LNCaP clone FGC (cell line): ENCODE results near the gene PCGF2.
A peak's percentile ranks its signal among the peaks of the same experiment; 100 is the strongest.
"Not testable (repeated sequence)": the region's sequence is repeated elsewhere in the genome, so short reads cannot be mapped to it uniquely, and the experiment has no call there.

Source experiments
- DNase-seq: peaks from one replicate; pipeline ENCODE4 v3.0.0-alpha.2; 2011; ENCODE audit warnings: low read depth
- H3K4me3 ChIP-seq: 2 replicates; pipeline ENCODE4 v1.5.1; 2011; ENCODE audit warnings: mild to moderate bottlenecking, low read depth, low read length, control low read depth
- TF ChIP-seq, protein P1 (sequence below): IDR thresholded peaks from 2 replicates; pipeline ENCODE4 v1.5.1; 2012; ENCODE audit warnings: mild to moderate bottlenecking; ENCODE audit not compliant: control insufficient read depth, insufficient read depth; ENCODE audit errors: extremely low read depth

The PCGF2 gene

DNA sequence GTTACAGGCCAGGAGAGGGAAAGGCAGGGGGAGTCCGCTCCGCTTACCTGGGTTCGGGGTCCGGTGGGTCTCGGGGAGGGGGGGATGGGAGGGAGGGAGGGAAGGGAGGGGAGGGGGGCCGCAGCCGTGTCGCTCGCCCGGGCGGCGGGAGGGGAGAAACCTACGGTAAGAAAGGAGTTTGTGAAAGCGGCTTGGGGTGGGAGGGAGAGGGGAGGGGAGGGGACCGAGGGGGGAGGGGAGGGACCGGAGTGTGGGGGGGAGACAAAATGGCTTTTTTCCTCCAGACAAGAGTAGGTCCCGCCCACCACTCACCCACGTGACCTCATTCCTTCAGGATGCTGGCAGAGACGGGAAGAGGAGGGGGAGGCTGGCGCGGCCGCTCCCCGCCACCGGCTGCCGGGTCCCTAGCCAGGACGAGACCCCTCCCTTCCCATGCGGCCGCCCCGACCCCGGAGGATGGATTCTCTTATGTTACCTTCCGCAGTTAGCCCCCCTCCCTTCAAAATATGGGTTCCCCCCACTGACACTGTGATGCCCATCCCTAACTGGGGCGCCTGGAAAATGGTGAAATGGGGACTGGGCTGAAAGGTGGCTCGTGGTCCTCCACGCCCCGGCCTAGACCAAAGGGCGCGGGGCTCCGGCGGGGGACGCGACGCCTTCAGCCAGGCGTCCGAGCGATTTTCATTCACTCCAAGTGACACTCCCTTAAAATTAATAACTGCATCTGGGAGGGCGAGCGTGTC is at the start of gene PCGF2:
PCGF2 (minus strand) TSS at position 188 of the 743 bp plus-strand sequence. CDS start 7,934 bp downstream, outside the sequence.
- TF ChIP-seq, protein P1, sequence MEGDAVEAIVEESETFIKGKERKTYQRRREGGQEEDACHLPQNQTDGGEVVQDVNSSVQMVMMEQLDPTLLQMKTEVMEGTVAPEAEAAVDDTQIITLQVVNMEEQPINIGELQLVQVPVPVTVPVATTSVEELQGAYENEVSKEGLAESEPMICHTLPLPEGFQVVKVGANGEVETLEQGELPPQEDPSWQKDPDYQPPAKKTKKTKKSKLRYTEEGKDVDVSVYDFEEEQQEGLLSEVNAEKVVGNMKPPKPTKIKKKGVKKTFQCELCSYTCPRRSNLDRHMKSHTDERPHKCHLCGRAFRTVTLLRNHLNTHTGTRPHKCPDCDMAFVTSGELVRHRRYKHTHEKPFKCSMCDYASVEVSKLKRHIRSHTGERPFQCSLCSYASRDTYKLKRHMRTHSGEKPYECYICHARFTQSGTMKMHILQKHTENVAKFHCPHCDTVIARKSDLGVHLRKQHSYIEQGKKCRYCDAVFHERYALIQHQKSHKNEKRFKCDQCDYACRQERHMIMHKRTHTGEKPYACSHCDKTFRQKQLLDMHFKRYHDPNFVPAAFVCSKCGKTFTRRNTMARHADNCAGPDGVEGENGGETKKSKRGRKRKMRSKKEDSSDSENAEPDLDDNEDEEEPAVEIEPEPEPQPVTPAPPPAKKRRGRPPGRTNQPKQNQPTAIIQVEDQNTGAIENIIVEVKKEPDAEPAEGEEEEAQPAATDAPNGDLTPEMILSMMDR = no peak
- DNase-seq = peak; percentile 74

DNA sequence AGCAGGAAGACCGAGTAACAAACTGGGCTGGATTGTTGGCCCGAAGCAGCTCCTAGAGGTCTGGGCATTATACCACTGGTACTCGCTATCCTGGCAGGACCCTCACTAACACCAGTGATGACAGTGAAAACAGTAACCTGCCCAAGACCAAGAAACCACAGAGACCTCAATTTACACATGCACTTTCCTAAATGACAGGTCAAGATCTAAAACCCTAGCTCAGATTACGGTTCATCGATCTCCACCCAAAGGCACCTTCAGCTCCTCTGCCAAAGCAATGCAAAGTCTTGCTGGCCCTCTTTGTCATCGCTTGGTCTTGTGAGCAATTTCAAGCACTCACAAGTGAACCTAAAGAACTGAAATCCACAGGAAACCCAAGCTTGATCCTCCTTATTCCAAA is 49.7 kb upstream of the PCGF2 start:
- DNase-seq = no peak
- peak overlapping the region; percentile 84 for H3K4me3 ChIP-seq
- TF ChIP-seq, protein P1 = no peak

More for the DNA sequence above, at the start of gene PCGF2:
- peak within 1 kb of the TSS; percentile 99 for H3K4me3 ChIP-seq

DNA sequence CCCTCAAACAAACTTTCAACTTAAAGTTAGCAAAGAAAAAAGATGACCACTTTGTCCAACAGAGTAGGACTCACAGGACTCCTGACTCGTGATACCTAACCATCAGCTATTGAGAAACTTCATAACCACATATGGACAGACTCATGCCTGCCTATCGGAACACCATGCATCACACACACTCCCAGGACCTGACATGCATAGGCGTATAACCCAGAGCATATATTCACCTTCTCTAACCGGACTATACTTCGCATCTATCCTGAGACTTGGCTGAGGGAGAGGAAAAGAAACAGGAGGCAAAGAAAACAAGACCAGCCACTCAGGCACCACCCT is 49.0 kb upstream of the PCGF2 start:
- H3K4me3 ChIP-seq = no peak overlapping the region
- TF ChIP-seq, protein P1 = no peak
- no peak for DNase-seq

DNA sequence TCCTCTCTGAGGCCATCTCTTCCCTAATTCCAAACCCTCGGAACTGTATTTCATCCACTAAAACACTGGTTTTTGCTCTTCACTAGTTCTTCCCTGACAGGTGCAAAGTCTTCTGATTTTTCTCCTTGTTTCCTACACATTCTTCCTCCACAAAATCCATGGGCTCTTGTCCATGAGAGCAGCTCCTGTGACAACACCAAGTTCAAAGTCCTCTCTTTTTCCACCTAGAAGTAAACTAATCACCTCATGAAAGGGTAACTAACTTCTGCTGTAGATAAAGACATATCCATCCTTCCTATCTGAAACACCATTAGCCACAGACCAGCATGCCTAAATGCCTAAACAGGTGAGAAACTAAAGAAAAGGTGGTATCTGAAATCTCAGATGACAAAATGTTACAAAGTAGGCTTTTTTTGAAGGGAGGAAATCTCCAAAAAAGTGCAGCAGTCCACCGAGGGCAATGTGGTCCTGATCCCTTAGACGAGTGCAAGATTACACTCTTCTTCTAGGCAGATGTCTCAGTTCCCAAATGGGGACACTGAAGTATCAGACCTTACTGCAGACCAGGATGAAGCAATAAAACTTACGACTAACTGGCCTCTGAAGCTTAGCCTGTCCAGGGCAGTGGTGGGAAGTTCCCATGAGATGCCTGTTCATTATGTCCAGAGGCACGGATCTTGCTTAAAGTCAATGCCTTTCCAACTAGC is 48.5 kb upstream of the PCGF2 start:
- DNase-seq = no peak
- no peak overlapping the region for H3K4me3 ChIP-seq
- TF ChIP-seq, protein P1 = no peak

DNA sequence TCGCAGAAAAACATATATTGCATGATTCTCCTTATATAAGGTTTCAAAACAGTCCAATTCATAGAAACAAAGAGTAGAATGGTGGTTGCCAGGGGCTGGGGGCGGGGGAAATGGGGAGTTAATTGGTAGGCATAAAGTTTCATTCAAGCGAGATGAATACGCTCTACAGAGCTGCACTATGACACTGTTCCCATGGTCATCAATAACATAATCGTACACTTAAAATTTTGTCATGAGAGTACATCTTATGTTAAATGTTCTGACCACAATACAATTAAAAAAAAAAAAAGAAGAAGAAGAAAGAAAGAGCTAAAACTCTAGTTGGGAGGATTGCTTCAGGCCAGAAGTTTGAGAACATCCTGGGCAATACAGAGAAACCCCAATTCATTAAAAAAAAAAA is 46.1 kb upstream of the PCGF2 start:
- no peak for DNase-seq
- no peak overlapping the region for H3K4me3 ChIP-seq
- TF ChIP-seq, protein P1 = no peak

DNA sequence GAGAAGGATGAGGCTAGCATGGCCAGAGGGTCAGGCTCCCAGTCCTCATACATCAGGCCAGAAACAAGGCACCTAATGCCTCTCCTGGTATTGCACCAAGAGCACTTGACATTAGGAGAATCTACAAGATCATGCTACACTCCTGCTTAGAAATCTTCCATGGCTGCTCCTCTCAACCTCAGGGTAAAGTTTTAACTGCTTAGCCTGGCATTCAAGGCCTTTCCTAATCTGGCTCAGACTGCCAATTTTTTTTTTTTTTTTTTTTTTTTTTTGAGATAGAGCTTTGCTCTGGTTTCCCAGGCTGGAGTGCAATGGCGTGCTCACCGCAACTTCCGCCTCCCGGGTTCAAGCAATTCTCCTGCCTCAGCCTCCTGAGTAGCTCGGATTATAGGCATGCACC is 43.0 kb upstream of the PCGF2 start:
- H3K4me3 ChIP-seq = no peak overlapping the region
- DNase-seq = no peak
- TF ChIP-seq, protein P1 = no peak

DNA sequence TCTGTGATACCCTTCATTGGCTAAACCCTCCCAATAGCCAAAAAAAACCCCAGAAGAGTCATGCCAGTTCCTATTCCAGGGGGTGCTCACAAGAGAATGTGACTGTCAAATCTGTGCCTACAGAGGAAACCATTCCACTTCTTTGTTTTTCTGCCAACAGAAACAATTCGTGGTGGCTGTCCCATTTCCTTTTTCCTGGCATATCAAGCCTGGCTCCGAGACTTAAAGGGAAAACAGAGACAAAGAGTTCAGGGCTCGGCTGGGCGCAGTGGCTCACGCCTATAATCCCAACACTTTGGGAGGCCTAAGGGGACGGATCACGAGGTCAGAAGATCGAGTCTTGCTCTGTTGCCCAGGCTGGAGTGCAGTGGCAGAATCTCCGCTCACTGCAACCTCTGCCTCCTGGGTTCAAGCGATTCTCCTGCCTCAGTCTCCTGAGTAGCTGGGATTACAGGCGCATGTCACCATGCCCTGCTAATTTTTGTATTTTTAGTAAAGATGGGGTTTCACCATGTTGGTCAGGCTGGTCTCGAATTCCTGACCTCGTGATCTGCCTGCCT is 42.1 kb upstream of the PCGF2 start:
- H3K4me3 ChIP-seq, DNase-seq: not testable (repeated sequence)
